Activated naive CD8-positive, alpha-beta T cell (primary cell): ENCODE results near the gene IER5.

Source experiments
- H3K27ac Mint-ChIP-seq: one replicate; pipeline ENCODE4 v1.8.0; 2021; ENCODE audit warnings: mixed read lengths
- H3K27me3 Mint-ChIP-seq: one replicate; pipeline ENCODE4 v1.8.0; 2021; ENCODE audit warnings: mixed read lengths
- H3K36me3 Mint-ChIP-seq: one replicate; pipeline ENCODE4 v1.8.0; 2021; ENCODE audit warnings: mixed read lengths
- H3K4me1 Mint-ChIP-seq: one replicate; pipeline ENCODE4 v1.8.0; 2021; ENCODE audit warnings: low read depth, mixed read lengths
- H3K4me3 Mint-ChIP-seq: one replicate; pipeline ENCODE4 v1.8.0; 2021; ENCODE audit warnings: mild to moderate bottlenecking, mixed read lengths
- H3K9me3 Mint-ChIP-seq: one replicate; pipeline ENCODE4 v1.8.0; 2021; ENCODE audit warnings: low read depth, mixed read lengths

IER5 gene

DNA sequence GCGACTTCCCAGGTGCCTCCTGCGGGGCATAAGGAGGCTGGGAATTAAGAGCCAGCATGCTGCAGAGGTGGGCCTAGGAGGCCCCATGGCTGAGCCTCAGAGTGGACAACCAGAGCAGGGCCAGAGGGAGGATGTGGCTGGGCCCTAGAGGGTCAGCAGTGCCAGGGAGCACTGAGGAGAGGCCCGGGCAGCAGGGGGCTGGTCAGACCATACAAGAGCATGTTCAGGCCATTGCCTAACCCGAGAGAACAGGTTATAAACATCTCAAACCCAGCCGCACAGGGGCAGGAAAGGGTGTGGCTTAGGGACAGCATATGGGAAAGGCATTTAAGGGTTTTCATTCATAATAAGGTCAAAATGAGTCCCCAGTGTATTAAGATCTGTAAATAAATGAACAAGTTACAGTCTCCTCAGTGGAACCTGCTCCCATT lies 51.1 kb downstream of the IER5 start:
- Mint-ChIP-seq H3K4me3 (no peak overlapping the region), H3K27ac (no peak overlapping the region), H3K9me3 (no peaks in the 10 kb centered on the region), H3K27me3 (no peaks in the 10 kb centered on the region), H3K36me3 (no peaks in the 10 kb centered on the region), H3K4me1 (peaks cover 52% of the 10 kb centered on the region)

DNA sequence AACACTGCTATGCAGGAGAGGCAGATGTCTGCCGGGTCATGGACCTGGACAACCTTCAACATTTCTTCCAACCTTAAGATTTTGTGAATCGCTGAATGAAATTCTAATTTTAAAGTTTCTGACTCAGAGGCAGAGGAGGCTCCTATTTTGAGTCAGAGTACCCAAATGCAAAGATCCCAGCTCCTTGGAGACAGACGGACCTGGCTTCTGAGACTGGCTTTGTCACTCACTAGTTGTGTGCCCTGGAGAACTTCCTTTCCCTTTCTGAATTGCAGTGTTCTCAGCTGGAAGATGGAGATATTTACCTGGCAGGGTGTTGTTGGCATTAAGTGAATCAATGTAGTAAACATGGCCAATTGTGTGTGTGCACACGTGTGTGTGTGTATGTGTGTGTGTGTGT lies 51.9 kb downstream of the IER5 start:
- H3K27ac Mint-ChIP-seq: peak overlapping the region; percentile 86
- H3K9me3 Mint-ChIP-seq: no peaks in the 10 kb centered on the region
- H3K27me3 Mint-ChIP-seq: no peaks in the 10 kb centered on the region
- H3K4me1 Mint-ChIP-seq: peaks cover 44% of the 10 kb centered on the region
- H3K36me3 Mint-ChIP-seq: no peaks in the 10 kb centered on the region
- peak overlapping the region; percentile 68 for H3K4me3 Mint-ChIP-seq

DNA sequence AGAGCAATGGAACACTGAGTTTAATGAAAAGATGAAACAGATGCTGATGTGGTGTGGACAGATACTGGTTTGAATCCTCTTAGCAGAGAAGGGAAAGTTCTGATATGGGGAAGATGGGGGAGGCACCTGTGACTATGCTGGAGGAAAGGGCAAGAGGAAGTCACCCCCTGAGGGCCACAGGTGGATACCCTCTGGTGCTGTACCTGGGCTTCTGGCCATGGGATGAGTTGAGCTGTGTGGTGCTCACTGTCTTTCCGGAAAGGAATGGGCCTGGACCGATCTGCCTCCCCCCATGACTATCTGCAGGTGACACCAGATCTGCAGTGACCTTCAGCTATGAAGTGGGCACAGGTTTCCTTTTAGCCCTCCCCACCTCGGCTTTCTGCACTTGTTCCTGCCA lies 52.4 kb downstream of the IER5 start:
- peaks cover 40% of the 10 kb centered on the region for H3K4me1 Mint-ChIP-seq
- no peaks in the 10 kb centered on the region for H3K36me3 Mint-ChIP-seq
- H3K27ac Mint-ChIP-seq: peak overlapping the region; percentile 86
- H3K9me3 Mint-ChIP-seq: no peaks in the 10 kb centered on the region
- no peaks in the 10 kb centered on the region for H3K27me3 Mint-ChIP-seq
- H3K4me3 Mint-ChIP-seq: peak overlapping the region; percentile 68

DNA sequence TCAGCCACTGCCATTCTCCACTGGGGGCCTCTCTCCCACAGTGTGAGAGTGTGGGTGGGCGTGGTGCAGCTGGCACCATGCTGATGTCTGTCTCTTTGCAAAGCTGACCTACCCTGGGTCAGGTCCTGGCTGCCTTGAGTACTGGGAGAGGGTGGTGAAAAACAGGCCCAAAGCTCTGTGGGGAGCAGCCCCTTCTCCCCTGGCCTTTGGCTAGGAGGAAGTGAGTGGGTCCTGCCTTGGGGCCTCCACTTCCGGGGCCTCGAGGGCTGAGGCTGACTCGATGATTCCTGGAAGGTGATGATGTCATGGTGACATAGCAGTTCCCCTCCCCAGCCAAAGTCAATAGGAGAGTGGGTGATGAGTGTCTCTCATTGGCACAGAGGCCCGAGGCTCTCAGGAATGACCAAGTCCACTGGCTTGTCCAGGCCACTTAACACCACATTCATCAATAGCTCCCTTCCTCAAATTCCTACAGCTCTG lies 53.0 kb downstream of the IER5 start:
- Mint-ChIP-seq H3K36me3 (no peaks in the 10 kb centered on the region), H3K27me3 (no peaks in the 10 kb centered on the region), H3K27ac (peak overlapping the region; percentile 81), H3K4me3 (peak overlapping the region; percentile 53), H3K9me3 (no peaks in the 10 kb centered on the region), H3K4me1 (peaks cover 40% of the 10 kb centered on the region)
